ENCODE results near the gene DYNC1H1.

The DYNC1H1 gene

GRCh38 chr14:101964297-101965180 lies at the start of gene DYNC1H1:
Gene DYNC1H1 (plus strand): TSS chr14:101964573. CDS start chr14:101964692, 119 bp downstream.
- DNase-seq (ENCODE audit: low read depth in 2 of 2) = peak; percentile 76 to 85

GRCh38 chr14:101915871-101916815 lies 48.2 kb upstream of the DYNC1H1 start:
- no peak for DNase-seq (ENCODE audit: low read depth in 2 of 2)

DNA sequence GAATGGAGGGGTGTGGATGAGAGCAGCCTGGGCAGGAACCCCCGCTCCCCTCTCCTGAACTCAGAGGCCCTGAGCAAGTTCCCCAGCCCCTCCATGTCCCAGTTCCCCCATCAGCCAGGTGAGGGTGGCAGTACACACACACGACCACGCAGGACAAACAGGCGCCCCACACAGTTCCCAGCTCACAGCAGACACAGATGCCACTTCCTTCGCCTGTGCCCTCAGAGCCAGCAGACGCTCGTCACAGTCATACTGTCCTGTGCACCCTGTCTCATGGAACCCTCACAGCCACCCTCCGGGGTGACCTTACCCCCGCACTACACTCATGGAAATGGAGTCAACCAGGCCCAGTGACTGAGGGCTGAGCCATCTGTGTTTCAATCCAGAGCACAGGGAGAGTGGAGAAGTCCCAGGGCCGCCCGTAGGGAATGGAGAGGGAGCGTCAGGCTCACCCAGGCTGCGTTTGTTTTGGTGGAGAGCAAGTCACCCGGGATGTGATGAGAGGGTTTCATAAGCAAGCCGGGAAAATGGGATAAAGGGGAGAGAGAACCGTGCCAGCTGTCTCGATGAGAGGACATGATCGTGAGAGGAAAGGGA lies 47.5 kb upstream of the DYNC1H1 start:
- DNase-seq (ENCODE audit: low read depth in 2 of 2) = no peak

- DNase-seq (ENCODE audit: low read depth in 2 of 2) = no peak
These were observed 46.9 kb upstream of the DYNC1H1 start for GRCh38 chr14:101917413-101918017.

DNA sequence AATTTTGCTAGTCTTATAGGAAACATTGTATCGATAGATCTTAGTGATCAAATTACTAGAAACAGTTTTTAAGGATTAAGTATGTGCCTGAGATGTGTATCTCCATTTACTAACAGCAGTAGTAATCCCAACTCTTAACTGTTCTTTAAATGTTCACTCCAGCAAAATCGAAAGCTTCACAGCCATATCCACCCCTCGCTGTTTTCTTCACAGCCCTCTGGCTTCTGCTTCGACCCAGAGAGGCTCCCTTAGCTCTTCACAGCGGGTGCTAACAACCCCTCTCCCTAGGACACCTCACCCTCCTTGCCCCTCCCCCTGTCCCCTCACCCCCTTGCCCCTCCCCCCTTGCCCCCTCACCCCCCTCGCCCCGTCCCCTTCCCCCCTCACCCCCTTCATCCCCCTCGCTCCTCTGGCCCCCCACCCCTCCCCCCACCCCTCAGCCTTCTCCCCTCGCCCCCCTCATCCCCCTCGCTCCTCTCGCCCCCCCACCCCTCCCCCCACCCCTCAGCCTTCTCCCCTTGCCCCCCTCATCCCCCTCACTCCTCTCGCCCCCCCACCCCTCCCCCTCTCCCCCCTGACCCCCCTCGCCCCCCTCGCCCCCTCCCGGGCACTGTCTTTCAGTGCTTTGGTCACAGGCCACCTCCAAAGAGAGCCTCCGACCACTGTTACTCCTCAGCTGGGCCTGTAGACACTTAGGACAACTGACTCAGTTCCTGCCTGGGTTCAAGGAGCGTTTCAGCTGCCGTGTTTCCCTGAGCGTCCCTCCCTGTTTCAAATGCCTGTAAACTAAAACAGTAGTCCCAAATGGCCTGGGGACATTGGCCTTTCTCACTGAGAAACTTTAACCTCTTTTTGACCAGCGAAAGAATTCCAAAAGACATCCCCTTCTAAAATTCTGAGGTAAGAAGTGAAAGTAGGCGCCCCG lies 46.0 kb upstream of the DYNC1H1 start:
- no peak for DNase-seq (ENCODE audit: low read depth in 2 of 2)

DNA sequence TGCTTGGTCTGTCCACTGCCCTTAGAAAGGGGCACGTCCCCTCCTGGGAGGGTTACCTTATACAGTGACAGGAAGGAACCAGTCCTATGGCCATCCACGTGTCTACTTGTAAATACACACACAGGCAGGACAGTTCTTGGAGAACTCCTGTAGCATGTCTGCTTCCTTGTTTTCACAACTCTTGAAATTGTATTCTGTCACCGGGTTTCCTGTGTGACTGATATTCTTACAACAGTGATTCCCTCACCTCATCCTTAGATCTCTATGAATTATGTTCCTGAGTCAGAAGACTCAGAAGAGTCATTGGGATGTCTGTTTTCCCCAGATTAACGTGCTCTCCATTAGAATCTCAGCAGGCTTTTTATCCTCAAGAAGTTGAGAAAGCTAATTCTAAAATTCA lies 44.1 kb upstream of the DYNC1H1 start:
- DNase-seq (ENCODE audit: low read depth in 2 of 2) = no peak

DNA sequence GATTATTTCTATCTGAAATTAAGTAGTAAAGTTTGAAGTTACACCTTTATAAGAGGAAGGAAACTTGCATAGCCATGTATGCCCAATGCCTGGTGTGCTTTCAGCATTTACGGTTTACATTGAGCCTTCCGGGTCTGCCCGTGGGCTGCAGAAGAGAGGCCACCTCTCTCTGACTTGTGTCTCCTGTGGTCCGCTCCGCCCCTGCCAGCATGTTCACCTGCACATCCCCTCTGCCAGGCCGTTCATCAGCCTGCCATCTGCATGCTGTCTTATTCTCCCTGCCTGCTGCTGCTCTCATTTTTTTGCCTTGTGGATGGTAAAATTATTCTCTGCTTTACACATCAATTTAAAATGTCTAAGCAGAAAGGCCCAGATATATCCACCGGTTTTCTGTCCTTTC lies 41.5 kb upstream of the DYNC1H1 start:
- DNase-seq (ENCODE audit: low read depth in 2 of 2) = no peak

GRCh38 chr14:101925152-101925551 lies 39.2 kb upstream of the DYNC1H1 start:
- DNase-seq (ENCODE audit: low read depth in 2 of 2) = no peak

- no peak for DNase-seq (ENCODE audit: low read depth in 2 of 2)
These were observed 38.3 kb upstream of the DYNC1H1 start for GRCh38 chr14:101926085-101926484.

GRCh38 chr14:101926620-101927019 lies 37.8 kb upstream of the DYNC1H1 start:
- DNase-seq (ENCODE audit: low read depth in 2 of 2) = no peak

DNA sequence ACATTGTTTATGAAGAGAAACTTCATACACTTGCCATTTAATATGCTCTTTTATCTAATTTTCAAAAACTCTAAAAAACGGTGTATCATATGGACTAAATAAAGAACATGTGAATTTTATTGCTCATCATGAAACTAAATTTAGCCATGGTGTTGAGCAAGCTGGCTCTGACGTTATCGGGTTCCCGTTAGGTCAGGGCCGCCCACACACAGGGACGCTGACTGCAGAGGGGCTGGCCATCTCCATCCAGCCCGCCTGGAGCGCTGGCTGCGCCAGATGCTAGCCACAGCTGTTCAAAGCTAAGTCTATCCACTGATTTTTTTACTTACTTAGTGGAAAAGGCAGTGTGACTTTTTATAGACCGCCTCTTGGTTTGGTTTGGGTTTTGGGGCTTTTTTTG lies 36.5 kb upstream of the DYNC1H1 start:
- DNase-seq (ENCODE audit: low read depth in 2 of 2) = peak in 1 of 2 donors; percentile 22

GRCh38 chr14:101928415-101928841 lies 35.9 kb upstream of the DYNC1H1 start:
- DNase-seq (ENCODE audit: low read depth in 2 of 2) = no peak

DNA sequence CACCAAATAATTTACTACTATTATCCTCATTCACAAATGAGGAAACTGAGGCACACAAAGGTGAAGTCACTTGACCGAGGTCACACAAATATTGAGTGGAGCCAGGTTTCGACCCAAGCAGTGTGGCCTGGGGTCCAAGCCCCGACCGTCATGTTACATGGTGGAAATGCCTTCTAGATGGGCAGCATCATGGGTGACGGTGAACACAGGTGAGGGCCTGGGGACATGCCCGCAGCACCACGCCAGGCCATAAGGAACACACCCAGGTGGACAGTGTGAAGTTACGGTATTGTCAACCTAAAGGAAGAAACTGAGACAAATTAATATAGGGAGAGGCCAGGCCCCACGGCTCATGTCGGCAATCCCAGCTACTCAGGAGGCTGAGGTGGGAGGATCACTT lies 35.3 kb upstream of the DYNC1H1 start:
- DNase-seq (ENCODE audit: low read depth in 2 of 2) = no peak

- DNase-seq (ENCODE audit: low read depth in 2 of 2) = no peak
These were observed 34.4 kb upstream of the DYNC1H1 start for GRCh38 chr14:101929946-101930345.

DNA sequence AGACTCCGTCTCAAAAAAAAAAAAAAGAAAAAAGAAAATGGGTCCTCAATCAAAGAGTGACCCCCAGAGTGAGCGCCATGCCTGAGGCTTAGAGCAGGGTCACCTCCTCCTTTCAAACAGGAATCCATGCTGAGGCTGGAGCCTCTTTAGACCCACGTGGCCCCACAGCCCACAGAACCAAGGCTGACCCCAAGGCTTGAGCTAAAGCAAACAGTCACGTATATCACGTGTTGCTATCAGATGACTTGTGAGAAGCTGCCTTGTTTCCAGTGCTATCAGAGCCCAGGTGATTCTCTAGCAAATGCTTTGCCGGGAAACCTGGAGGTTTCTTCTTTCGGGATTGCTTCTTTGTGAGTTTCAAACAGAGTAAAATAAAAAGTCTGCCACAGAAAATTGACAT lies 31.7 kb upstream of the DYNC1H1 start:
- DNase-seq (ENCODE audit: low read depth in 2 of 2) = no peak

DNA sequence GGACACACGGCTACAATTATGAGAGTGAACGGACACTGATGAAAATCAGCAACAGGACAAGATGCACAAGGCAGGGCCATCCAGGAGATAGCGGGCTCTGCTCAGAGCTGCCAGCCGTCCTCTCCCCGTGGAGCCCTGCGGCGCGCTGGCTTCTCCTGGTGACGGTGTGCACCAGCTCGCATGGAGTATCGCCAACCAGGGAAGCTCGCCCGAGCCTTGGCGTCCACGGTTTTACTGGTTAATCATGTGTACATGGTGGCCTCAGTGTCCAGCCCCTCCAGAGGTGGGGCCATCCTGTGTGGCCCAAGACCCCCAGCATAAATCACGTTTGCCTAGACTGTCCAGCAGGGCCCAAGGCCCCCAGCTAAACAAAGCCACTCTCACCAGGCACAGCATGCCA lies 31.2 kb upstream of the DYNC1H1 start:
- no peak for DNase-seq (ENCODE audit: low read depth in 2 of 2)

GRCh38 chr14:101934601-101935150 lies 29.7 kb upstream of the DYNC1H1 start:
- DNase-seq (ENCODE audit: low read depth in 2 of 2) = no peak

- DNase-seq (ENCODE audit: low read depth in 2 of 2) = no peak
These were observed 26.2 kb upstream of the DYNC1H1 start for GRCh38 chr14:101937926-101938767.

DNA sequence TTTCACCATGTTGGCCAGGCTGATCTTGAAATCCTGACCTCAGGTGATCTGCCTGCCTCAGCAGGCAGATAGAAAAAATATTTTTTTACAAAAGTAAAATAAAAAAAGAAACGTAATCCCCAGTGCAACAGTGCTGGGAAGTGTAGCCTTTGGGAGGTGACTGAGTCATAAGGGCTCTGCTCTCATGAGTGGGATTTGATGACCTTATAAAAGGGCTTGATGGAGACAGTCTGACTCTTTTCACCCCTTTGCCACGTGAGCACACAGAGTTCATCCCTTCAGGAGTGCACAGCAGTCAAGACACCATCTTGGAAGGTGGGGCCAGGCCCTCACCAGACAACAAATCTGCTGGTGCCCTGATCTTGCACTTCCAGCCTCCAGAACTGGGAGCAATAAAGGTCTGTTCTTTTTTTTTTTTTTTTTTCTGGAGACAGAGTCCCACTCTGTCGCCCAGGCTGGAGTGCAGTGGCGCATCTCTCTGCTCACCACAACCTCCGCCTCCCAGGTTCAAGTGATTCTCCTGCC lies 24.7 kb upstream of the DYNC1H1 start:
- DNase-seq (ENCODE audit: low read depth in 2 of 2) = no peak
